WTC11 (cell line): ENCODE measurements around the gene TLE6. TPM values are rescaled to one million over a fixed set of nuclear protein-coding genes. Genes with fewer than 3 reads are reported as not detected.

Experiments used
- ATAC-seq: fragments of 200-7000 bp; cut with Tn5 transposase; 2 replicates; pipeline ENCODE4 v1.10.0; 2021; ENCODE audit warnings: mild to moderate bottlenecking, moderate library complexity
- CTCF ChIA-PET: fragments of 300-600 bp; sonication (Branson Sonifier 250); formaldehyde crosslinking; loops from one replicate; lab custom pipeline; 2021; ENCODE audit warnings: antibody characterized with exemption; lab: Charles Lee
- POLR2A ChIA-PET: fragments of 350-600 bp; sonication (Branson Sonifier 250); formaldehyde crosslinking; loops from one replicate; lab custom pipeline; 2021; ENCODE audit warnings: antibody characterized with exemption; lab: Charles Lee
- DNase-seq: peaks from one replicate; pipeline ENCODE4 v3.0.0; 2021; ENCODE audit warnings: low spot score
- H3K27ac Mint-ChIP-seq: 2 replicates; pipeline ENCODE4 v1.8.0; 2021; ENCODE audit warnings: mixed read lengths
- H3K27me3 Mint-ChIP-seq: 2 replicates; pipeline ENCODE4 v1.8.0; 2021; ENCODE audit warnings: low read depth, mild to moderate bottlenecking, moderate library complexity, mixed read lengths
- H3K36me3 Mint-ChIP-seq: 2 replicates; pipeline ENCODE4 v1.8.0; 2021; ENCODE audit warnings: mixed read lengths
- H3K4me1 Mint-ChIP-seq: 2 replicates; pipeline ENCODE4 v1.8.0; 2022; ENCODE audit warnings: mixed read lengths
- H3K4me3 Mint-ChIP-seq: 2 replicates; pipeline ENCODE4 v1.8.0; 2021; ENCODE audit warnings: mild to moderate bottlenecking, moderate library complexity, mixed read lengths
- H3K9me3 Mint-ChIP-seq: 2 replicates; pipeline ENCODE4 v1.8.0; 2021; ENCODE audit warnings: mixed read lengths
- CREB1 ChIP-seq: sonication (generic); formaldehyde crosslinking; IDR thresholded peaks from 2 replicates; pipeline ENCODE4 v1.8.0; 2023; ENCODE audit warnings: mild to moderate bottlenecking, missing genetic modification reagents
- FOXP1 ChIP-seq: sonication (generic); formaldehyde crosslinking; IDR thresholded peaks from 2 replicates; pipeline ENCODE4 v1.8.0; 2022; ENCODE audit warnings: missing genetic modification reagents, mild to moderate bottlenecking, moderate library complexity, borderline replicate concordance
- GABPB1 ChIP-seq: sonication (generic); formaldehyde crosslinking; IDR thresholded peaks from 2 replicates; pipeline ENCODE4 v1.8.1; 2023; ENCODE audit warnings: mild to moderate bottlenecking, missing genetic modification reagents
- HMGA2 ChIP-seq: fragments of 250-450 bp; sonication (Bioruptor Pico); IDR thresholded peaks from 2 replicates; pipeline ENCODE4 v1.4.0; 2021; ENCODE audit warnings: mild to moderate bottlenecking, moderate library complexity
- IRF2 ChIP-seq: sonication (generic); formaldehyde crosslinking; IDR thresholded peaks from 2 replicates; pipeline ENCODE4 v1.8.0; 2022; ENCODE audit warnings: low read depth, missing genetic modification reagents, borderline replicate concordance
- JUN ChIP-seq: sonication (generic); formaldehyde crosslinking; IDR thresholded peaks from 2 replicates; pipeline ENCODE4 v1.8.0; 2023; ENCODE audit warnings: mild to moderate bottlenecking, missing genetic modification reagents
- NFATC4 ChIP-seq: fragments of 250-450 bp; sonication (Bioruptor Pico); IDR thresholded peaks from 2 replicates; pipeline ENCODE4 v1.9.0; 2021; ENCODE audit warnings: mild to moderate bottlenecking
- NFYB ChIP-seq: sonication (generic); formaldehyde crosslinking; conservative IDR thresholded peaks from 2 replicates; pipeline ENCODE4 v1.8.0; 2022; ENCODE audit warnings: low read depth, missing genetic modification reagents
- NR1H2 ChIP-seq: sonication (generic); formaldehyde crosslinking; IDR thresholded peaks from 2 replicates; pipeline ENCODE4 v1.9.0; 2021; ENCODE audit warnings: mild to moderate bottlenecking, moderate library complexity, missing genetic modification reagents
- NR2C2 ChIP-seq: sonication (generic); formaldehyde crosslinking; IDR thresholded peaks from 2 replicates; pipeline ENCODE4 v1.8.0; 2022; ENCODE audit warnings: mild to moderate bottlenecking, missing genetic modification reagents
- PRRX2 ChIP-seq: fragments of 250-450 bp; sonication (Bioruptor Pico); IDR thresholded peaks from 2 replicates; pipeline ENCODE4 v1.8.0; 2021; ENCODE audit warnings: mild to moderate bottlenecking
- SMAD3 ChIP-seq: sonication (generic); formaldehyde crosslinking; IDR thresholded peaks from 2 replicates; pipeline ENCODE4 v1.8.0; 2022; ENCODE audit warnings: missing genetic modification reagents, mild to moderate bottlenecking, borderline replicate concordance
- SMAD4 ChIP-seq: sonication (generic); formaldehyde crosslinking; IDR thresholded peaks from 2 replicates; pipeline ENCODE4 v1.8.0; 2022; ENCODE audit warnings: mild to moderate bottlenecking, missing genetic modification reagents
- SOX15 ChIP-seq: fragments of 250-450 bp; sonication (Bioruptor Pico); IDR thresholded peaks from 2 replicates; pipeline ENCODE4 v1.9.0; 2021; ENCODE audit warnings: mild to moderate bottlenecking
- SP1 ChIP-seq: sonication (generic); formaldehyde crosslinking; conservative IDR thresholded peaks from 2 replicates; pipeline ENCODE4 v1.8.1; 2022; ENCODE audit warnings: missing genetic modification reagents
- ZBTB21 ChIP-seq: sonication (generic); formaldehyde crosslinking; IDR thresholded peaks from 2 replicates; pipeline ENCODE4 v1.8.1; 2023; ENCODE audit warnings: mild to moderate bottlenecking, missing genetic modification reagents, borderline replicate concordance
- ZNF121 ChIP-seq: sonication (generic); formaldehyde crosslinking; IDR thresholded peaks from 2 replicates; pipeline ENCODE4 v1.8.0; 2023; ENCODE audit warnings: missing genetic modification reagents
- ZNF219 ChIP-seq: sonication (generic); formaldehyde crosslinking; IDR thresholded peaks from 2 replicates; pipeline ENCODE4 v1.8.0; 2023; ENCODE audit warnings: missing genetic modification reagents, mild to moderate bottlenecking, borderline replicate concordance
- ZNF263 ChIP-seq: sonication (generic); formaldehyde crosslinking; IDR thresholded peaks from 2 replicates; pipeline ENCODE4 v1.8.1; 2022; ENCODE audit warnings: low read depth, mild to moderate bottlenecking, moderate library complexity, missing genetic modification reagents
- total RNA-seq: library from RNA; stranded (reverse); gene quantifications from 3 replicates; pipeline ENCODE4 v1.2.3, GENCODE V29; 2021
- TF ChIP-seq, protein P1 (sequence below): sonication (generic); formaldehyde crosslinking; IDR thresholded peaks from 2 replicates; pipeline ENCODE4 v1.8.0; 2023; ENCODE audit warnings: missing genetic modification reagents
- TF ChIP-seq, protein P2 (sequence below): sonication (generic); formaldehyde crosslinking; IDR thresholded peaks from 2 replicates; pipeline ENCODE4 v1.8.1; 2022; ENCODE audit warnings: mild to moderate bottlenecking, moderate library complexity, missing genetic modification reagents
- TF ChIP-seq, protein P3 (sequence below): sonication (generic); formaldehyde crosslinking; IDR thresholded peaks from 2 replicates; pipeline ENCODE4 v1.8.1; 2023; ENCODE audit warnings: mild to moderate bottlenecking, missing genetic modification reagents
- TF ChIP-seq, protein P4 (sequence below): sonication (generic); formaldehyde crosslinking; IDR thresholded peaks from 2 replicates; pipeline ENCODE4 v1.8.0; 2022; ENCODE audit warnings: mild to moderate bottlenecking, missing genetic modification reagents
- TF ChIP-seq, protein P5 (sequence below): sonication (generic); formaldehyde crosslinking; IDR thresholded peaks from 2 replicates; pipeline ENCODE4 v1.8.1; 2023; ENCODE audit warnings: mild to moderate bottlenecking, missing genetic modification reagents
- TF ChIP-seq, protein P6 (sequence below): fragments of 250-450 bp; sonication (Bioruptor Pico); IDR thresholded peaks from 2 replicates; pipeline ENCODE4 v1.9.0; 2021; ENCODE audit warnings: mild to moderate bottlenecking
- TF ChIP-seq, protein P7 (sequence below): sonication (generic); formaldehyde crosslinking; IDR thresholded peaks from 2 replicates; pipeline ENCODE4 v1.8.1; 2023; ENCODE audit warnings: mild to moderate bottlenecking, moderate library complexity, missing genetic modification reagents

Gene TLE6
- total RNA-seq, 1 experiment from 2014 or later = 3.1 TPM

DNA sequence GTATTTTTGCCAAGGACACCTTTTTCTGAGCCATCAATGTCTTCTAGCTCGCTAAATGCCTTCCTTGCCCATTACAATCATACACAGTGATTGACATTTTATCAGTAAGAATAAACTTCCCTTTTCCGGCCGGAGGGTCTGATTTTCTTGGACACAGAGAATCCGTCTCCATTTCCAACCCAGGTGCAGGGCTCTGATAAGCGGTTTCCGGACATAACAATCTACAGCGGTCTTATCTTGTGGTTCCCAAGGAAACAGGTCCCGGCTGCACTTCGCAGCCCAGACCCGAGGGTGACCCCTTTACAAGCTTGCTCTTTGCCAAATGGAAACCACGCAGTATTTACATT, 27.5 kb upstream of the TLE6 start:
- peak overlapping the region; percentile 97 for H3K4me3 Mint-ChIP-seq
- no peaks in the 10 kb centered on the region for H3K9me3 Mint-ChIP-seq
- H3K36me3 Mint-ChIP-seq = no peaks in the 10 kb centered on the region
- peak overlapping the region; percentile 93 for H3K27ac Mint-ChIP-seq
- TF ChIP-seq, protein P1, sequence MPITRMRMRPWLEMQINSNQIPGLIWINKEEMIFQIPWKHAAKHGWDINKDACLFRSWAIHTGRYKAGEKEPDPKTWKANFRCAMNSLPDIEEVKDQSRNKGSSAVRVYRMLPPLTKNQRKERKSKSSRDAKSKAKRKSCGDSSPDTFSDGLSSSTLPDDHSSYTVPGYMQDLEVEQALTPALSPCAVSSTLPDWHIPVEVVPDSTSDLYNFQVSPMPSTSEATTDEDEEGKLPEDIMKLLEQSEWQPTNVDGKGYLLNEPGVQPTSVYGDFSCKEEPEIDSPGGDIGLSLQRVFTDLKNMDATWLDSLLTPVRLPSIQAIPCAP = no peak
- TF ChIP-seq ZNF263 (CRISPR knock-in tag) (no peak), IRF2 (CRISPR knock-in tag) (no peak), CREB1 (no peak), ZBTB21 (CRISPR knock-in tag) (no peak), NR1H2 (CRISPR knock-in tag) (no peak), NR2C2 (no peak), PRRX2 (CRISPR knock-in tag) (no peak), SMAD3 (no peak), GABPB1 (no peak), FOXP1 (CRISPR knock-in tag) (no peak)
- TF ChIP-seq, protein P2, sequence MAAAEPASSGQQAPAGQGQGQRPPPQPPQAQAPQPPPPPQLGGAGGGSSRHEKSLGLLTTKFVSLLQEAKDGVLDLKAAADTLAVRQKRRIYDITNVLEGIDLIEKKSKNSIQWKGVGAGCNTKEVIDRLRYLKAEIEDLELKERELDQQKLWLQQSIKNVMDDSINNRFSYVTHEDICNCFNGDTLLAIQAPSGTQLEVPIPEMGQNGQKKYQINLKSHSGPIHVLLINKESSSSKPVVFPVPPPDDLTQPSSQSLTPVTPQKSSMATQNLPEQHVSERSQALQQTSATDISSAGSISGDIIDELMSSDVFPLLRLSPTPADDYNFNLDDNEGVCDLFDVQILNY (CRISPR knock-in tag) = no peak
- TF ChIP-seq, protein P3, sequence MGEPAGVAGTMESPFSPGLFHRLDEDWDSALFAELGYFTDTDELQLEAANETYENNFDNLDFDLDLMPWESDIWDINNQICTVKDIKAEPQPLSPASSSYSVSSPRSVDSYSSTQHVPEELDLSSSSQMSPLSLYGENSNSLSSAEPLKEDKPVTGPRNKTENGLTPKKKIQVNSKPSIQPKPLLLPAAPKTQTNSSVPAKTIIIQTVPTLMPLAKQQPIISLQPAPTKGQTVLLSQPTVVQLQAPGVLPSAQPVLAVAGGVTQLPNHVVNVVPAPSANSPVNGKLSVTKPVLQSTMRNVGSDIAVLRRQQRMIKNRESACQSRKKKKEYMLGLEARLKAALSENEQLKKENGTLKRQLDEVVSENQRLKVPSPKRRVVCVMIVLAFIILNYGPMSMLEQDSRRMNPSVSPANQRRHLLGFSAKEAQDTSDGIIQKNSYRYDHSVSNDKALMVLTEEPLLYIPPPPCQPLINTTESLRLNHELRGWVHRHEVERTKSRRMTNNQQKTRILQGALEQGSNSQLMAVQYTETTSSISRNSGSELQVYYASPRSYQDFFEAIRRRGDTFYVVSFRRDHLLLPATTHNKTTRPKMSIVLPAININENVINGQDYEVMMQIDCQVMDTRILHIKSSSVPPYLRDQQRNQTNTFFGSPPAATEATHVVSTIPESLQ (CRISPR knock-in tag) = no peak
- TF ChIP-seq, all 79 proteins: peak for 0
- ATAC-seq = peak; percentile 8
- ChIA-PET CTCF (interaction anchor here (0.5 to 4.5 kb wide), 71 partner anchors 7 to 535 kb away, joined by 3 to 84 read pairs (median 6); partner anchors contain the start of genes CELF5, THOP1, TLE6 and ZNF555), POLR2A (interaction anchor here (0.9 kb wide), 1 partner anchor 50 kb away, joined by 3 read pairs; no protein-coding TSS in a partner anchor)
- Mint-ChIP-seq H3K27me3 (no peaks in the 10 kb centered on the region), H3K4me1 (peaks cover 8% of the 10 kb centered on the region)
- DNase-seq = no peak

DNA sequence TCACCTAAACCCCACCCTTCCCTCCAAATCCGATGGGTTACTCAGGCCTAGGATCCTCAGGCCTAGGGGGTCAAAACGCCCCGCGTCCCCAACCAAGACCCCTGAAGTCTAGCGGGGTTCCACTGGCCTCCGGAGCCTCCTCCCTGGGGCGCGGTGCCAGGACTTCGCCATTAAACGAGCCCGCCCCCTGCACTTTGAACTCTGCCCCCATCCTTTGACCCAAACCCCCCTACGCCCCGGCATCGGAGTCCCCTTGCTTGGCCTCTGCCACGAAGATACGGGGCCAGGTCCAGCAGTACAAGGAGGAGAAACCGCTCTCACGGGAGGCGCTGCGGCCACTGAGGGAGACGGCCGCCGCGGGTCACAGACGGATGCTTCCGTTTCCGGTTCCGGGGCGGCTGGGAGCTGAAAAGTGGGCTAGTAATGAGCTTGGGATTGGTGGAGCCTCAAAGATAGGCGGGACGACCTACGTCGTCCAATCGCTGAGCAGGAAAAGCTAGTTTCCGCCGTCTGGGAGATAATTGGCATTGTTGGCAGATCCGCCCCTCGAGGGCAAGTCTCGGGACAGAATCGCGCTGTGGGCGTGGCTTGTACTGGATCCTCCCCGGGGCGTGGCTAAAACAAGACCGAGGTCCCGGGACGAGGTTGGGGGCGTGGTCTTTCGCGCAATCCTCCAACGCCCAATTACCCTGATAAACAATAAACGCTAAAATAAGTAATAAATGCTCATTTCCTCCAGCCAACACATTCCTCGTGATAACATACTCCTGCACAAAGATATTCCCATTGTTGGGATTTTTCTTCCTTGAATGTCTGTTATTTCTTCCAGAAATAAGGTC, 26.9 kb upstream of the TLE6 start:
- ATAC-seq (peak; percentile 97), DNase-seq (peak; percentile 100)
- peak overlapping the region; percentile 93 for H3K27ac Mint-ChIP-seq
- no peaks in the 10 kb centered on the region for H3K27me3 Mint-ChIP-seq
- no peaks in the 10 kb centered on the region for H3K9me3 Mint-ChIP-seq
- no peaks in the 10 kb centered on the region for H3K36me3 Mint-ChIP-seq
- ChIA-PET POLR2A (interaction anchor here (0.6 to 1.3 kb wide), 5 partner anchors 51 to 357 kb away, joined by 3 to 6 read pairs (median 3); partner anchors contain the start of genes TLE5 and ZNF555), CTCF (interaction anchor here (0.5 to 4.5 kb wide), 88 partner anchors 8 to 535 kb away, joined by 3 to 84 read pairs (median 5); partner anchors contain the start of genes CELF5, SGTA, THOP1 and TLE6)
- H3K4me1 Mint-ChIP-seq = peaks cover 8% of the 10 kb centered on the region
- peak overlapping the region; percentile 97 for H3K4me3 Mint-ChIP-seq
- TF ChIP-seq SMAD4 (CRISPR knock-in tag) = no peak
- TF ChIP-seq SOX15 = no peak
- TF ChIP-seq CREB1 = no peak
- TF ChIP-seq ZNF121 (CRISPR knock-in tag) = no peak
- TF ChIP-seq SP1 (CRISPR knock-in tag) = peak; percentile 80
- TF ChIP-seq JUN (CRISPR knock-in tag) = peak; percentile 46; the same call in 1 of the 2 replicates
- no peak for TF ChIP-seq ZNF219 (CRISPR knock-in tag)
- TF ChIP-seq, protein P4, sequence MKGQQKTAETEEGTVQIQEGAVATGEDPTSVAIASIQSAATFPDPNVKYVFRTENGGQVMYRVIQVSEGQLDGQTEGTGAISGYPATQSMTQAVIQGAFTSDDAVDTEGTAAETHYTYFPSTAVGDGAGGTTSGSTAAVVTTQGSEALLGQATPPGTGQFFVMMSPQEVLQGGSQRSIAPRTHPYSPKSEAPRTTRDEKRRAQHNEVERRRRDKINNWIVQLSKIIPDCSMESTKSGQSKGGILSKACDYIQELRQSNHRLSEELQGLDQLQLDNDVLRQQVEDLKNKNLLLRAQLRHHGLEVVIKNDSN (CRISPR knock-in tag) = no peak
- no peak for TF ChIP-seq SMAD3
- TF ChIP-seq NR1H2 (CRISPR knock-in tag) = no peak
- TF ChIP-seq, protein P2 (CRISPR knock-in tag) = no peak
- TF ChIP-seq, protein P5, sequence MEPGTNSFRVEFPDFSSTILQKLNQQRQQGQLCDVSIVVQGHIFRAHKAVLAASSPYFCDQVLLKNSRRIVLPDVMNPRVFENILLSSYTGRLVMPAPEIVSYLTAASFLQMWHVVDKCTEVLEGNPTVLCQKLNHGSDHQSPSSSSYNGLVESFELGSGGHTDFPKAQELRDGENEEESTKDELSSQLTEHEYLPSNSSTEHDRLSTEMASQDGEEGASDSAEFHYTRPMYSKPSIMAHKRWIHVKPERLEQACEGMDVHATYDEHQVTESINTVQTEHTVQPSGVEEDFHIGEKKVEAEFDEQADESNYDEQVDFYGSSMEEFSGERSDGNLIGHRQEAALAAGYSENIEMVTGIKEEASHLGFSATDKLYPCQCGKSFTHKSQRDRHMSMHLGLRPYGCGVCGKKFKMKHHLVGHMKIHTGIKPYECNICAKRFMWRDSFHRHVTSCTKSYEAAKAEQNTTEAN (CRISPR knock-in tag) = no peak
- no peak for TF ChIP-seq NFATC4
- TF ChIP-seq, protein P6, sequence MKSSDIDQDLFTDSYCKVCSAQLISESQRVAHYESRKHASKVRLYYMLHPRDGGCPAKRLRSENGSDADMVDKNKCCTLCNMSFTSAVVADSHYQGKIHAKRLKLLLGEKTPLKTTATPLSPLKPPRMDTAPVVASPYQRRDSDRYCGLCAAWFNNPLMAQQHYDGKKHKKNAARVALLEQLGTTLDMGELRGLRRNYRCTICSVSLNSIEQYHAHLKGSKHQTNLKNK = no peak
- no peak for TF ChIP-seq HMGA2
- TF ChIP-seq ZBTB21 (CRISPR knock-in tag) = no peak
- TF ChIP-seq, protein P7, sequence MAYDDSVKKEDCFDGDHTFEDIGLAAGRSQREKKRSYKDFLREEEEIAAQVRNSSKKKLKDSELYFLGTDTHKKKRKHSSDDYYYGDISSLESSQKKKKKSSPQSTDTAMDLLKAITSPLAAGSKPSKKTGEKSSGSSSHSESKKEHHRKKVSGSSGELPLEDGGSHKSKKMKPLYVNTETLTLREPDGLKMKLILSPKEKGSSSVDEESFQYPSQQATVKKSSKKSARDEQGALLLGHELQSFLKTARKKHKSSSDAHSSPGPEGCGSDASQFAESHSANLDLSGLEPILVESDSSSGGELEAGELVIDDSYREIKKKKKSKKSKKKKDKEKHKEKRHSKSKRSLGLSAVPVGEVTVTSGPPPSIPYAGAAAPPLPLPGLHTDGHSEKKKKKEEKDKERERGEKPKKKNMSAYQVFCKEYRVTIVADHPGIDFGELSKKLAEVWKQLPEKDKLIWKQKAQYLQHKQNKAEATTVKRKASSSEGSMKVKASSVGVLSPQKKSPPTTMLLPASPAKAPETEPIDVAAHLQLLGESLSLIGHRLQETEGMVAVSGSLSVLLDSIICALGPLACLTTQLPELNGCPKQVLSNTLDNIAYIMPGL (CRISPR knock-in tag) = no peak
- TF ChIP-seq NFYB (CRISPR knock-in tag) = peak; percentile 74
